ENCODE data around the gene ZNF12. TPM values are rescaled to one million over a fixed set of nuclear protein-coding genes. Genes with fewer than 3 reads are reported as not detected.

The ZNF12 gene
- total RNA-seq, 1 experiment from 2014 or later: 18.8 TPM

DNA sequence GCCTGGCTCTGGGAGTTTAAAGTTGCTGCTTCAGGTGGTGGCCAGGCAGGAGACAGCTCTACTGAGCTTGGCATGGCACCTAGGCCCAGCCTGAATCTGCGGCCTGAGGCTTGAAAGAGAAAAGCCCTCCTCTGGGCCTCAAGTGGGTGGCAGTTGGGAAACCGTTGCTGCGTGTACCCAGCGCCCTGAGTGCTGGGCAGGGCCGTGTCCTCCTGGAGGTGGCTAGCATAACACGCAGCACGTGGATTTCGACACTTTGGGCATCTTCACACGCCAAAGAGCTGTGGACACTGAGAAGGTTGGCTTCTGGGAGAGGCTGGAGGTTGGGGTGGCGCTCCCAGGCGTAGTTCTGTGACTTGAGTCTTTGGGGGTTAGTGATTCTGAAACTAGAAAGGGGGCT, 67.1 kb downstream of the ZNF12 start:
- Histone ChIP-seq H3K27ac (ENCODE audit: low read depth, low read length, poor library complexity, severe bottlenecking) (no peak overlapping the region), H3K27me3 (replicated peaks; ENCODE audit: insufficient read depth, low read depth, low read length, poor library complexity) (no peaks in the 10 kb centered on the region), H3K36me3 (ENCODE audit: insufficient read depth, low read length, poor library complexity, severe bottlenecking) (peaks cover 31% of the 10 kb centered on the region), H3K9me3 (ENCODE audit: low read depth, low read length, poor library complexity, severe bottlenecking) (no peaks in the 10 kb centered on the region), H3K4me1 (ENCODE audit: insufficient read depth, low read length, poor library complexity, severe bottlenecking) (peaks cover 6% of the 10 kb centered on the region), H3K4me3 (ENCODE audit: low read depth, low read length, poor library complexity, severe bottlenecking) (no peak overlapping the region)
- DNase-seq (ENCODE audit: low spot score): no peak
- ChIA-PET CTCF (no interaction called here), POLR2A (ENCODE audit: low non-redundant PET) (no interaction called here)
- TF ChIP-seq, protein P1, sequence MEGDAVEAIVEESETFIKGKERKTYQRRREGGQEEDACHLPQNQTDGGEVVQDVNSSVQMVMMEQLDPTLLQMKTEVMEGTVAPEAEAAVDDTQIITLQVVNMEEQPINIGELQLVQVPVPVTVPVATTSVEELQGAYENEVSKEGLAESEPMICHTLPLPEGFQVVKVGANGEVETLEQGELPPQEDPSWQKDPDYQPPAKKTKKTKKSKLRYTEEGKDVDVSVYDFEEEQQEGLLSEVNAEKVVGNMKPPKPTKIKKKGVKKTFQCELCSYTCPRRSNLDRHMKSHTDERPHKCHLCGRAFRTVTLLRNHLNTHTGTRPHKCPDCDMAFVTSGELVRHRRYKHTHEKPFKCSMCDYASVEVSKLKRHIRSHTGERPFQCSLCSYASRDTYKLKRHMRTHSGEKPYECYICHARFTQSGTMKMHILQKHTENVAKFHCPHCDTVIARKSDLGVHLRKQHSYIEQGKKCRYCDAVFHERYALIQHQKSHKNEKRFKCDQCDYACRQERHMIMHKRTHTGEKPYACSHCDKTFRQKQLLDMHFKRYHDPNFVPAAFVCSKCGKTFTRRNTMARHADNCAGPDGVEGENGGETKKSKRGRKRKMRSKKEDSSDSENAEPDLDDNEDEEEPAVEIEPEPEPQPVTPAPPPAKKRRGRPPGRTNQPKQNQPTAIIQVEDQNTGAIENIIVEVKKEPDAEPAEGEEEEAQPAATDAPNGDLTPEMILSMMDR (conservative IDR thresholded peaks at IDR 0.05; ENCODE audit: low read depth, low read length): no peak
- no peak for TF ChIP-seq EZH2 (IDR thresholded peaks at IDR 0.05; ENCODE audit: borderline replicate concordance, low read depth, low read length, poor library complexity, severe bottlenecking)
- intact Hi-C loops (cut with micrococcal nuclease; ENCODE audit: unreplicated experiment): no loop called here
- no TSS peak for BruUV-seq (replicated peaks)

DNA sequence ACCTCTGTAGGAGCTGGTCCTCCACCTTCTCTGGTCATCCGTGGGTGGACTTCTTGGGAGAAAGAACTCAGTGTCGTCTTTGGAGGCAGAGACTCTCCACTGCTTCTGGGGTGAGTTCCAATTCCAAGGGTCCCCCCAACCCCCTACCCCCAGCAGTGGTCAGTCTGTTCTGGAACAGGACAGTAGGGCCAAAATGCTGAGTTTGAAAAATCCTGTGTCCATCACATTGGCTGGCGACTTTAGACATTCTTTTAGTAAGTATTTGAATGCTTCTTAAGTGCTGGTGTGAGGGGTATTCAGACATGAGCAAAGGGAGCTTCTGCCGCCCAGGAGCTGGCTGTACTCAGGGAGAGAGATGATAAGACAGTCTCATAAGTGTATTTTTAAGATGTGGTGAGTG, 67.7 kb downstream of the ZNF12 start:
- intact Hi-C loops (cut with micrococcal nuclease; ENCODE audit: unreplicated experiment): no loop called here
- Histone ChIP-seq H3K4me3 (ENCODE audit: low read depth, low read length, poor library complexity, severe bottlenecking) (no peak overlapping the region), H3K4me1 (ENCODE audit: insufficient read depth, low read length, poor library complexity, severe bottlenecking) (peaks cover 6% of the 10 kb centered on the region), H3K27me3 (replicated peaks; ENCODE audit: insufficient read depth, low read depth, low read length, poor library complexity) (no peaks in the 10 kb centered on the region), H3K27ac (ENCODE audit: low read depth, low read length, poor library complexity, severe bottlenecking) (no peak overlapping the region), H3K9me3 (ENCODE audit: low read depth, low read length, poor library complexity, severe bottlenecking) (no peaks in the 10 kb centered on the region), H3K36me3 (ENCODE audit: insufficient read depth, low read length, poor library complexity, severe bottlenecking) (peaks cover 25% of the 10 kb centered on the region)
- no peak for TF ChIP-seq EZH2 (IDR thresholded peaks at IDR 0.05; ENCODE audit: borderline replicate concordance, low read depth, low read length, poor library complexity, severe bottlenecking)
- ChIA-PET CTCF (no interaction called here), POLR2A (ENCODE audit: low non-redundant PET) (no interaction called here)
- no peak for DNase-seq (ENCODE audit: low spot score)
- BruUV-seq (replicated peaks): no TSS peak

Other genes starting within 250 kb of the ZNF12 start
- 179 and 189 TPM in 2 replicates for gene KDELR2, start 222.8 kb downstream of the ZNF12 start, total RNA-seq (2021)
- gene GRID2IP, start 155.5 kb downstream of the ZNF12 start, total RNA-seq (2021): 0.13 TPM in 1 of 2 replicates, not detected in the other
- 72.4 and 79.2 TPM in 2 replicates for gene ZDHHC4, start 129.5 kb downstream of the ZNF12 start, total RNA-seq (2021)
- 39.7 and 43.4 TPM in 2 replicates for gene INTS15, start 116.9 kb downstream of the ZNF12 start, total RNA-seq (2021)
- 3.4 and 6.4 TPM in 2 replicates for gene ZNF853, start 91.3 kb downstream of the ZNF12 start, total RNA-seq (2021)
- gene ZNF316, start 69.6 kb downstream of the ZNF12 start, total RNA-seq (2021): 29.1 and 32.1 TPM in 2 replicates
- gene RSPH10B2, start 47.2 kb upstream of the ZNF12 start, total RNA-seq (2021): 0.34 and 0.44 TPM in 2 replicates
- 68.6 and 72.0 TPM in 2 replicates for gene CCZ1B, start 119.3 kb upstream of the ZNF12 start, total RNA-seq (2021)

Measured in A673 (cell line).